ENCODE measurements around the gene POC5.

POC5 gene

GRCh38 chr5:75681125-75681830, 36.0 kb downstream of the POC5 start:
- TF ChIP-seq, protein P1, sequence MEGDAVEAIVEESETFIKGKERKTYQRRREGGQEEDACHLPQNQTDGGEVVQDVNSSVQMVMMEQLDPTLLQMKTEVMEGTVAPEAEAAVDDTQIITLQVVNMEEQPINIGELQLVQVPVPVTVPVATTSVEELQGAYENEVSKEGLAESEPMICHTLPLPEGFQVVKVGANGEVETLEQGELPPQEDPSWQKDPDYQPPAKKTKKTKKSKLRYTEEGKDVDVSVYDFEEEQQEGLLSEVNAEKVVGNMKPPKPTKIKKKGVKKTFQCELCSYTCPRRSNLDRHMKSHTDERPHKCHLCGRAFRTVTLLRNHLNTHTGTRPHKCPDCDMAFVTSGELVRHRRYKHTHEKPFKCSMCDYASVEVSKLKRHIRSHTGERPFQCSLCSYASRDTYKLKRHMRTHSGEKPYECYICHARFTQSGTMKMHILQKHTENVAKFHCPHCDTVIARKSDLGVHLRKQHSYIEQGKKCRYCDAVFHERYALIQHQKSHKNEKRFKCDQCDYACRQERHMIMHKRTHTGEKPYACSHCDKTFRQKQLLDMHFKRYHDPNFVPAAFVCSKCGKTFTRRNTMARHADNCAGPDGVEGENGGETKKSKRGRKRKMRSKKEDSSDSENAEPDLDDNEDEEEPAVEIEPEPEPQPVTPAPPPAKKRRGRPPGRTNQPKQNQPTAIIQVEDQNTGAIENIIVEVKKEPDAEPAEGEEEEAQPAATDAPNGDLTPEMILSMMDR (IDR thresholded peaks at IDR 0.05; ENCODE audit: extremely low read depth, missing control alignments): peak; percentile 16
- DNase-seq (ENCODE audit: low spot score): peak; percentile 20

GRCh38 chr5:75678155-75678554, 39.1 kb downstream of the POC5 start:
- peak; percentile 18 for DNase-seq (ENCODE audit: low spot score)
- TF ChIP-seq, protein P1 (IDR thresholded peaks at IDR 0.05; ENCODE audit: extremely low read depth, missing control alignments): no peak

DNA sequence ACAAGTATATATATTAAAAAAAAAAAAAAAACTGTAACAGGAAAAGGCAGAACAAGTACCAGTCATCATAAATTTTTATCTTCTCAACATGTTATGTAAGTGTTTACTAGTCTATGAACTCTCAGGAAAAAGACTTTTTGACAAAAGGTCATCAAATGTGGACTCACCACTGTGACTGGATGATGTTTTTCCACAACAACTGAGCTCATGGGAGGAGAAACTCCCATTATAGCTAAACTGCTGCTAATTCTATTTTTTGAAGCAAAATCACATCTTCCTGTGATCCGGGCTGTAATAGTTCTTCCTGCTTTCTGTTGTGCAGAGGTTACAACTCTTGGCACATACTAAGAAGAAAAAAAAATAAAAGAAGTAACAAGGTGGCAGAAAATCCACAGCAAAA, 39.6 kb downstream of the POC5 start:
- DNase-seq (ENCODE audit: low spot score): no peak
- TF ChIP-seq, protein P1 (IDR thresholded peaks at IDR 0.05; ENCODE audit: extremely low read depth, missing control alignments): no peak

DNA sequence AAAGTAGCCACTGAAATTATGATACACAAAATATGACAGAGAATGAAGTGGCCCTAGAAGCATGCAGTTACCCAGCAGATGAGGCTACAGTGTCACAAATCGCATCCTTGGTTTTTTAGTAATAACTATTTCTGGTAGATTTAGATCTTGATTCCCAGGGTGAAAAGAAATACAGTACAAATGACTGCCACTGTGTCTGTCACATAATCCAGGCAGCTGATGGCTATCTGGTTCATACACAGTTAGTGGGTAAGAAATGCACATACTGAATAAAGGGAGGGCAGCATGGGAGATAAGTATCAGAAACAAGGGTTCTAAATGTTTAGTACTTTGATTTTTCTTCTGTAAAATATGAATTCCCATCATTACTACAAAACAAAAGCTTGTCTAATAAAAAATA, 41.5 kb downstream of the POC5 start:
- no peak for DNase-seq (ENCODE audit: low spot score)
- TF ChIP-seq, protein P1 (IDR thresholded peaks at IDR 0.05; ENCODE audit: extremely low read depth, missing control alignments): no peak

- TF ChIP-seq, protein P1 (IDR thresholded peaks at IDR 0.05; ENCODE audit: extremely low read depth, missing control alignments): no peak
Measured at GRCh38 chr5:75672616-75673015, 44.6 kb downstream of the POC5 start.

GRCh38 chr5:75671506-75671905, 45.7 kb downstream of the POC5 start:
- TF ChIP-seq, protein P1 (IDR thresholded peaks at IDR 0.05; ENCODE audit: extremely low read depth, missing control alignments): no peak
- no peak for DNase-seq (ENCODE audit: low spot score)

More at GRCh38 chr5:75672616-75673015, 44.6 kb downstream of the POC5 start:
- DNase-seq (ENCODE audit: low spot score): no peak

DNA sequence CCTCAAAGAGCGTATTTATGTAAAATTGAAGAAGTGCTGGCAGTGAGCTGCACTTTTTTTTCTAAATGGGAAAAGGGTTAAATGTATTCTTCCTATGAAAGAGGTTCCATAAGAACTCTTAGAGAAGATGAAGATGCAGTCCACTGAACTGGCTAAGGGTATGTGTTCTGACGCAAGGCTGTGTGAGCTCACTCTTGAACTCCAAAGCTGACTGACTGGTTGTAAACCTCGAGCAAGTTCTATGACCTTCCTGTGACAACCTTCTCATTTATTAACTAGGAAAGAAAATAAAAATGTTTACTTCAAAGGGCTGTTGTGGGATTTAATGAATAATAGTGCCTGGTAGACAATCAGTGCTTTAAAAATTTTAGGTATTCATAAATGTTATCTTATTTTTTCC, 46.7 kb downstream of the POC5 start:
- no peak for DNase-seq (ENCODE audit: low spot score)
- TF ChIP-seq, protein P1 (IDR thresholded peaks at IDR 0.05; ENCODE audit: extremely low read depth, missing control alignments): no peak
